Parathyroid adenoma (tissue), 2 donors: ENCODE results near the gene TIAM2.

Source experiments
- H2AFZ ChIP-seq: fragments of 300-600 bp; sonication (generic); one replicate; pipeline ENCODE4 v1.7.0; 2017; ENCODE audit warnings: antibody characterized with exemption, mild to moderate bottlenecking
- H3K27ac ChIP-seq: fragments of 300-600 bp; sonication (generic); one replicate; pipeline ENCODE4 v1.7.0; 2017
- H3K27me3 ChIP-seq: fragments of 300-600 bp; sonication (generic); one replicate; pipeline ENCODE4 v1.7.0; 2017; ENCODE audit warnings: low read length; ENCODE audit not compliant: control insufficient read depth, insufficient read depth
- H3K36me3 ChIP-seq: fragments of 300-600 bp; sonication (generic); one replicate; pipeline ENCODE4 v1.7.0; 2017; ENCODE audit warnings: low read length; ENCODE audit not compliant: control insufficient read depth, insufficient read depth
- H3K4me1 ChIP-seq: fragments of 300-600 bp; sonication (generic); one replicate; pipeline ENCODE4 v1.7.0; 2017; ENCODE audit warnings: control low read depth
- H3K4me2 ChIP-seq: fragments of 300-600 bp; sonication (generic); one replicate; pipeline ENCODE4 v1.7.0; 2017; ENCODE audit warnings: low read length
- H3K4me3 ChIP-seq: fragments of 300-600 bp; sonication (generic); one replicate; pipeline ENCODE4 v1.7.0; 2017; ENCODE audit warnings: low read depth, low read length
- H3K79me2 ChIP-seq: fragments of 300-600 bp; sonication (generic); one replicate; pipeline ENCODE4 v1.7.0; 2017; ENCODE audit warnings: control low read depth
- H3K9ac ChIP-seq: fragments of 300-600 bp; sonication (generic); one replicate; pipeline ENCODE4 v1.7.0; 2017; ENCODE audit warnings: mild to moderate bottlenecking
- H3K9me3 ChIP-seq: fragments of 300-600 bp; sonication (generic); one replicate; pipeline ENCODE4 v1.7.0; 2017; ENCODE audit warnings: low read length; ENCODE audit not compliant: control insufficient read depth
- CTCF ChIP-seq: fragments of 300-600 bp; sonication (generic); IDR thresholded peaks from one replicate; pipeline ENCODE4 v1.7.0; 2017; ENCODE audit warnings: antibody characterized with exemption, mild to moderate bottlenecking
- donor health status: primary hyperparathyroidism.

TIAM2 gene

GRCh38 chr6:155234167-155234566, 239.1 kb downstream of the TIAM2 start:
- no peak overlapping the region for H3K27ac ChIP-seq
- no peaks in the 10 kb centered on the region for H3K9me3 ChIP-seq
- no peak overlapping the region for H2AFZ ChIP-seq
- no peak for TF ChIP-seq CTCF
- no peaks in the 10 kb centered on the region for H3K27me3 ChIP-seq
- H3K4me2 ChIP-seq, result no peak overlapping the region
- H3K4me3 ChIP-seq, result no peak overlapping the region
- no peak overlapping the region for H3K9ac ChIP-seq
- no peaks in the 10 kb centered on the region for H3K36me3 ChIP-seq
- no peaks in the 10 kb centered on the region for H3K4me1 ChIP-seq
- H3K79me2 ChIP-seq, result no peaks in the 10 kb centered on the region

- Histone ChIP-seq H3K4me1 (no peaks in the 10 kb centered on the region), H3K27me3 (no peaks in the 10 kb centered on the region), H3K9ac (no peak overlapping the region), H3K79me2 (no peaks in the 10 kb centered on the region), H2AFZ (no peak overlapping the region), H3K36me3 (no peaks in the 10 kb centered on the region), H3K9me3 (no peaks in the 10 kb centered on the region), H3K4me3 (no peak overlapping the region), H3K27ac (no peak overlapping the region), H3K4me2 (no peak overlapping the region)
- TF ChIP-seq CTCF, result no peak
Measured at GRCh38 chr6:155234687-155235086, 239.6 kb downstream of the TIAM2 start.

- Histone ChIP-seq H3K4me2 (no peak overlapping the region), H3K4me3 (no peak overlapping the region), H3K27me3 (no peaks in the 10 kb centered on the region), H3K9me3 (no peaks in the 10 kb centered on the region), H3K4me1 (no peaks in the 10 kb centered on the region), H3K36me3 (no peaks in the 10 kb centered on the region), H3K79me2 (no peaks in the 10 kb centered on the region), H2AFZ (no peak overlapping the region), H3K27ac (no peak overlapping the region), H3K9ac (no peak overlapping the region)
- no peak for TF ChIP-seq CTCF
Measured at GRCh38 chr6:155235087-155235486, 240.0 kb downstream of the TIAM2 start.

- Histone ChIP-seq H3K9ac (no peak overlapping the region), H3K4me1 (no peaks in the 10 kb centered on the region), H3K27me3 (no peaks in the 10 kb centered on the region), H3K9me3 (no peaks in the 10 kb centered on the region), H3K36me3 (no peaks in the 10 kb centered on the region), H3K79me2 (no peaks in the 10 kb centered on the region), H3K4me2 (no peak overlapping the region), H2AFZ (no peak overlapping the region), H3K4me3 (no peak overlapping the region), H3K27ac (no peak overlapping the region)
- no peak for TF ChIP-seq CTCF
Measured at GRCh38 chr6:155237613-155238012, 242.5 kb downstream of the TIAM2 start.

- H3K4me2 ChIP-seq, result no peak overlapping the region
- H2AFZ ChIP-seq, result no peak overlapping the region
- H3K27me3 ChIP-seq, result no peaks in the 10 kb centered on the region
- no peak overlapping the region for H3K4me3 ChIP-seq
- no peak overlapping the region for H3K27ac ChIP-seq
- H3K9ac ChIP-seq, result no peak overlapping the region
- no peaks in the 10 kb centered on the region for H3K79me2 ChIP-seq
- TF ChIP-seq CTCF, result no peak
- H3K4me1 ChIP-seq, result no peaks in the 10 kb centered on the region
- no peaks in the 10 kb centered on the region for H3K36me3 ChIP-seq
- no peaks in the 10 kb centered on the region for H3K9me3 ChIP-seq
Measured at GRCh38 chr6:155240905-155241600, 245.9 kb downstream of the TIAM2 start.
